ENCODE data around the gene CLEC4A. TPM values are rescaled to one million over a fixed set of nuclear protein-coding genes. Genes with fewer than 3 reads are reported as not detected.
"Not testable (repeated sequence)": the region's sequence is repeated elsewhere in the genome, so short reads cannot be mapped to it uniquely, and the experiment has no call there.

The CLEC4A gene
- total and polyA plus RNA-seq, 8 donors, result 0.32 to 3.3 (median 1.3) TPM; not detected in 1

DNA sequence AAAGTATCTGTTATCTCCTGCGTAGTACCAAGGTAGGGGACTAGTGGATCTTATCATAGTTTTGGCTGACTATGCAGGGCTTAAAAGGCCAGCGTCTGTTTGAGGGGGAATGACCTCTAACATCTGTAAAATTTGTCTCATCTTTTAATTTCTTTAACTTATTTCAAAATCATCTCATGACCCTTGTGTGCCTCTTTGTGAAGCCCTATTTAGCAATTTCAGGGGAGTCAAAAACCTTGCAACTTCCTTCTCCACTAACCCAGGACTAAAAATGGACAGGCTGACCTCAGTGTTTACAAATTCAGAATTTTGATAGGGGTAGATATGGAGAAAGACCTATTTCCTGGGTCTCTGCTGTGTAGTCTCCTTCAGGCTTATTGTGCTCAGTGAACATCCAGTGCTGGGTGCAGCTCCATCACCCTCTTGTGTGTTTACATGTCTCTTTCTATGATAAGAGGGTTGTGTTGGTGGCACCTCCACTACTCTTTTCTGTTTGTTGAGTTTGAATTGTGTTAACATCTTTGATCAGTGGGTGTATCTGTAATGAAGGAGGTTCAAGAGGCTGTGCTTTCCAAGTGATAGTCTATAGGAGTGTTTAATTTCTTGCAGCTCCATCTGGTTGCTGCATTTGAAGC is 27.0 kb upstream of the CLEC4A start:
- Histone ChIP-seq H3K4me3 (no peak overlapping the region), H3K4me1 (no peaks in the 10 kb centered on the region), H3K27ac (no peak overlapping the region), H3K36me3 (peaks cover 2 to 55% (median 18%) of the 10 kb centered on the region in 3 donors), H3K9me3 (no peaks in the 10 kb centered on the region), H3K27me3 (no peaks in the 10 kb centered on the region)
- DNase-seq (no peak), FAIRE-seq (no peak), ATAC-seq (no peak)
- intact Hi-C loops (cut with DNase I), result no loop called here
- 61 to 63% methylated on average over 2 of the region's 2 CpGs for WGBS, 2 donors
- TF ChIP-seq, protein P1, sequence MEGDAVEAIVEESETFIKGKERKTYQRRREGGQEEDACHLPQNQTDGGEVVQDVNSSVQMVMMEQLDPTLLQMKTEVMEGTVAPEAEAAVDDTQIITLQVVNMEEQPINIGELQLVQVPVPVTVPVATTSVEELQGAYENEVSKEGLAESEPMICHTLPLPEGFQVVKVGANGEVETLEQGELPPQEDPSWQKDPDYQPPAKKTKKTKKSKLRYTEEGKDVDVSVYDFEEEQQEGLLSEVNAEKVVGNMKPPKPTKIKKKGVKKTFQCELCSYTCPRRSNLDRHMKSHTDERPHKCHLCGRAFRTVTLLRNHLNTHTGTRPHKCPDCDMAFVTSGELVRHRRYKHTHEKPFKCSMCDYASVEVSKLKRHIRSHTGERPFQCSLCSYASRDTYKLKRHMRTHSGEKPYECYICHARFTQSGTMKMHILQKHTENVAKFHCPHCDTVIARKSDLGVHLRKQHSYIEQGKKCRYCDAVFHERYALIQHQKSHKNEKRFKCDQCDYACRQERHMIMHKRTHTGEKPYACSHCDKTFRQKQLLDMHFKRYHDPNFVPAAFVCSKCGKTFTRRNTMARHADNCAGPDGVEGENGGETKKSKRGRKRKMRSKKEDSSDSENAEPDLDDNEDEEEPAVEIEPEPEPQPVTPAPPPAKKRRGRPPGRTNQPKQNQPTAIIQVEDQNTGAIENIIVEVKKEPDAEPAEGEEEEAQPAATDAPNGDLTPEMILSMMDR (IDR thresholded peaks at IDR 0.05), result no peak

DNA sequence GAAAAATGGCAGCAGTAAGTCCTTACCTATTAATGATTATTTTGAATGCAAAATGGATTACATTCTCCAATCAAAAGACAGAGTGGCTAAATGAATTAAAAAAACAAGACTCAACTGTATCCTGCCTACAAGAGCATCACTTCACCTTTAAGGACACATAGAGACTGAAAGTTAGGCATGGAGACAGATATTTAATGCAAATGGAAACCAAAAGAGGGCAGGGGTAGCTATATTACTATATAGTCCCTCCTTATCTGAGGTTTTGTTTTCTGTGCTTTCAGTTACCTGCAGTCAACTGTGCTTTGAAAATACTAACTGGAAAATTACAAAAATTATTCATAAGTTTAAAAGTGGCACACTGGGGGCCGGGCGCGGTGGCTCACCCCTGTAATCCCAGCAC is 24.2 kb upstream of the CLEC4A start:
- H3K4me1 ChIP-seq, result no peaks in the 10 kb centered on the region
- ATAC-seq (no peak), DNase-seq (no peak), FAIRE-seq (no peak)
- no peak overlapping the region for H3K27ac ChIP-seq
- no peaks in the 10 kb centered on the region for H3K9me3 ChIP-seq
- 97 to 98% methylated on average over 3 of the region's 3 CpGs for WGBS, 2 donors
- intact Hi-C loops (cut with DNase I), result no loop called here
- H3K27me3 ChIP-seq, result no peaks in the 10 kb centered on the region
- TF ChIP-seq, protein P1 (IDR thresholded peaks at IDR 0.05), result no peak
- no peak overlapping the region for H3K4me3 ChIP-seq
- H3K36me3 ChIP-seq, result peaks cover 2 to 27% (median 3%) of the 10 kb centered on the region in 3 donors

GRCh38 chr12:8108808-8109398 is 14.5 kb upstream of the CLEC4A start:
- H3K9me3 ChIP-seq, result no peaks in the 10 kb centered on the region
- H3K27me3 ChIP-seq, result no peaks in the 10 kb centered on the region
- peak in 5 of 6 donors; percentile 55 to 88 (median 79) for DNase-seq
- H3K36me3 ChIP-seq, result no peaks in the 10 kb centered on the region
- H3K4me3 ChIP-seq, result no peak overlapping the region
- TF ChIP-seq, protein P1 (IDR thresholded peaks at IDR 0.05), result peak; percentile 91 to 97 (median 92)
- intact Hi-C loops (cut with DNase I), result loop anchor here in 2 of 3 donors (5.0 to 10.0 kb wide), 2 partner anchors 123 to 126 kb away; no protein-coding TSS in a partner anchor
- WGBS, 2 donors, result 0 to 1% methylated on average over 3 of the region's 3 CpGs
- no peak overlapping the region for H3K27ac ChIP-seq
- no peaks in the 10 kb centered on the region for H3K4me1 ChIP-seq
- FAIRE-seq, result peak; percentile 96
- peak; percentile 66 to 98 (median 90) for ATAC-seq

DNA sequence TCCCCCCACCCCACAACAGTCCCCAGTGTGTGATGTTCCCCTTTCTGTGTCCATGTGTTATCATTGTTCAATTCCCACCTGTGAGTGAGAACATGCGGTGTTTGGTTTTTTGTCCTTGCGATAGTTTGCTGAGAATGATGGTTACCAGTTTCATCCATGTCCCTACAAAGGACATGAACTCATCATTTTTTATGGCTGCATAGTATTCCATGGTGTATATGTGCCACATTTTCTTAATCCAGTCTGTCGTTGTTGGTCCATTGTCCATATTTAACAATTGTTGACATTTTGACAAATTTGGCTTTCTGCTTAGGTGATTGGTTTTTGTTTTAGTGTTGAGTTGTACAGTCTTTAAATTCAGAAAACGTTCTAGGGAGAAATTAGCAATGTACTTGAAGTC is 10.3 kb upstream of the CLEC4A start:
- H3K4me3 ChIP-seq; intact Hi-C loops (cut with DNase I); H3K27ac ChIP-seq; H3K27me3 ChIP-seq; ATAC-seq; H3K9me3 ChIP-seq; DNase-seq; H3K4me1 ChIP-seq; H3K36me3 ChIP-seq; FAIRE-seq: not testable (repeated sequence)
- WGBS, 2 donors, result 95 to 96% methylated on average over 4 of the region's 4 CpGs

- TF ChIP-seq, protein P1 (IDR thresholded peaks at IDR 0.05), result no peak
- DNase-seq (no peak), ATAC-seq (no peak), FAIRE-seq (no peak)
- WGBS, 2 donors, result 92 to 94% methylated on average over 4 of the region's 4 CpGs
- Histone ChIP-seq H3K27ac (no peak overlapping the region), H3K4me1 (no peaks in the 10 kb centered on the region), H3K27me3 (no peaks in the 10 kb centered on the region), H3K4me3 (no peak overlapping the region), H3K36me3 (no peaks in the 10 kb centered on the region), H3K9me3 (no peaks in the 10 kb centered on the region)
- intact Hi-C loops (cut with DNase I), result no loop called here
Observed at GRCh38 chr12:8120072-8120713, 3.2 kb upstream of the CLEC4A start.
